HPDE6-E6E7 (cell line): ENCODE results near the gene JAG2.
"Not testable (repeated sequence)": the region's sequence is repeated elsewhere in the genome, so short reads cannot be mapped to it uniquely, and the experiment has no call there.

Experiments used
- DNase-seq: peaks from one replicate; pipeline ENCODE4 v3.0.0; 2011; ENCODE audit warnings: missing footprints; ENCODE audit errors: extremely low spot score

JAG2 gene

DNA sequence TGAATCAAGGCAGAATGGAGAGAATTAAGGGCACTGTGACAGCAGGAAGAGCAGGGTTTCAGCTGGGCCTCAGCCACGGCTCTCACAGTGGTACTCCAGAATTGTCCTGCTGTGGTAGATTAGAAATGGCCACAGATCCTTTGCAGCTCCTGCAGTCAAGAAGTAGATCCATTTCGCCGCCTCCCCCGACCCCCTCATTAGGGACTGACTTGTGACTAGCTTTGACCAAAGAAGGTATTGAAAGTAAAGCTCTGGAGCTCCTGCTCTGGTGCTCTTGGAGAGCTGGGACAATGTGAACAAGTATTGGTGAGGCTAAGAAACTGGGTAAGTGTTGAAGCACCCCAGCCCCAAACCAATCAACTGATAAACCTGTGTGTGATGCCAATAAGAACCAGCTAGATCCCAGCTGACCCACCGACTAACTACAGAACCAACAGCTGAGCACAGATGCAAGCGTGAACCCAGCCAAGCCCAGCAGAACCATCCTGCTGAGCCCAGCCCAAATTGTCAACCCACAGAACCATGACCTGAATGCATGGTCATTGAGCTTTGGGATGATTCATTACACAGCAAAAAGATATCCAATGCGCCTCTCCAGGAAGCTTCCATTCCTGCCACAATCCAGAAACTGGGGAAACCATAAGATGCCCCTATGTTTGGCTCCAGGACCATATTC, 50.7 kb downstream of the JAG2 start:
- no peak for DNase-seq

DNA sequence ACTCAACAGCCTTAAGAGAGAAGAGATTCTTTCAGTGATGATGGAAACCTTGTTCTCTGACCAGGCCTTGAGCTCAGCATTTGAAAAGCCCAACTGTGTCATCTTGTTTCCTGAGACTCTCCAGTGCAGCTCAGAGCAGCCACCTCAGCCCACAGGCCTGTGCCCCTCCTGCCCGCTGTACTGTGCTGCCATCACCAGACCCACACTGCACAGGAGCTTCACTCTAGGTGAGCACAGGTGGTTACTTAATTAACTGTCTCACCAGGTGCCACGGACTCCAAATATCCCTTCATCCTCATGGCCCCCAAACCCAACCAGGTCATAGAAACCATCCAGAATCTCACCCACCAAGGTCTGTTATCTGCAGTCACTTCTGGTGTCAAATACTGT, 51.3 kb downstream of the JAG2 start:
- DNase-seq, result no peak

- DNase-seq, result no peak
Measured at GRCh38 chr14:105116451-105117256, 51.9 kb downstream of the JAG2 start.

GRCh38 chr14:105109243-105109642, 59.3 kb downstream of the JAG2 start:
- DNase-seq, result not testable (repeated sequence)

GRCh38 chr14:105108516-105108864, 60.1 kb downstream of the JAG2 start:
- no peak for DNase-seq

DNA sequence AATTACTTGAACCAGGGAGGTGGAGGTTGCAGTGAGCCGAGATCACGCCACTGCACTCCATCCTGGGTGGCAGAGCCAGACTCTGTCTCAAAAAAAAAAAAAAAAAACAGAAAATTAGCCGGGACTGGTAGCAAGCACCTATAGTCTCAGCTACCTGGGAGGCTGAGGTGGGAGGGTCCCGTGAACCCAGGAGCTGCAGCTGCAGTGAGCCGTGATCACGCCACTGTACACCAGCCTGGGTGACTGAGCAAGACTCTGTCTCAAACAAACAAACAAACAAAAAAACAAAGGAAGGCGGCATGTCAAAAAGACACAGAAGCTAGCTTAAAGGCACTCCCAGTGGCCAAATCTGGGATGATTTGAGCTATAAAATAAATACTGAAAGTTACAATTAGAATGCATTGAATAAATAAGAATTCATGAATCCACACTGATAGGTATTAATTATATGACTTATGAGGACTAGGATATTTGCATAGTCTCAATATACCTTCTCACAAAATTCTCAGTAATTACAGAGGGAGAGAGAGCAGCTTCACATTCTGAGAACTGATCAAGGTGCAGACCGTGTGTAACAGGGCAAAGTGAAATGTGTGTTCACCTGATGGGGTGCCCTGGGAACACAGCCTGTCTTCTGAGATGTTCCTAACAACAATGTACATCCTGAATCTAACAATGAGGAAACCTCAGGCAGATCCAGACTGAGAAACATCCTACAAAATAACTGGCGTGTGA, 60.6 kb downstream of the JAG2 start:
- no peak for DNase-seq

DNA sequence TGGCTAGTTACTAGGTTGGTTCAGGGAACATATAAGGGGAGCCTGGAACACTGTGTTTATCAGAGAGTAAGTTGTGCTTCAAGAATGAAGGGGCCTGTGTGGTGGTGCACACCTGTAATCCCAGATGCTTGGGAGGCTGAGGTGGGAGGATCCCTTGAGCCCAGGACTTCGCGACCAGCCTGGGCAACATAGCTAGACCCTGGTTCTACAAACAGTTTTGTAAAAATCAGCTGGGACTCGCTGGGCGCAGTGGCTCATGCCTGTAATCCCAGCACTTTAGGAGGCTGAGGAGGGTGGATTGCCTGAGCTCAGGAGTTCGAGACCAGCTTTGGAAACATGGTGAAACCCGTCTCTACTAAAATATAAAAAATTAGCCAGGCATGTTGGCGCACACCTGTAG, 61.2 kb downstream of the JAG2 start:
- no peak for DNase-seq

DNA sequence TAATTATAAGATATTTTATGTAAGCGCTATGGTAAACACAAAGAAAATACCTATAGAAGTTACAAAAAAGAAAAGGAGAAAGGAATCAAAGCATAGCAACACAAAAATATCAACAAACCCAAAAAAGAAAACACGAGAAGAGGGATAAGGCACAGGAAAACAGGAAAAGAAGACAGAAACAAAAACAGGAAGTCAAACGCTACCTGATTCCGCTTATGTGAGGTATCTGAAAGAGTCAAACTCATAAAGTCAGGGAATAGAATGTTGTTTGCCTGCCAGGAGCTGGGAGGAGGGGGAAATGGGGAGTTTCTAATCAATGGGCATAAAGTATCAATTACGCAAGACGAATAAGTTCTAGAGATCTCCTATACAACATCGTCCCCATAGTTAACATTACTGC, 63.4 kb downstream of the JAG2 start:
- no peak for DNase-seq

DNA sequence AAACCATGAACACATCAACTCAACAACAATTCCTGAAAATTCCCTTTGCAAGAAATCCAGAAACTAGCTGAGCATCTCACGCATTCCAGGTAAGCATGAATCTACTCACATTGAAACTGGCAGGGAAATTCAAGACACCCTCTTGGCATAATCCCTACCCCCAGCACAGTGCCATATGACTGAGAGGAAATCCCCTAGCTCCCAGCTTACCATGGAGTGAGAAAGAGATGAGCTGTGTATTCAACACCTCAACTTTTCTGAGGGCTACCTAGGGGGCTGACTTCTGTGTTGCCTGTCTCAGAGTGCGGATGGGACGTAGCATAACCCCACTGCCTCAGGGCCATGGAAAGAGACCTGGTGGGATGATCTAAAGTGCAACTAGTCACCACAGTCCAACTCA, 65.7 kb downstream of the JAG2 start:
- DNase-seq, result no peak

GRCh38 chr14:105102361-105102870, 66.2 kb downstream of the JAG2 start:
- DNase-seq, result no peak

DNA sequence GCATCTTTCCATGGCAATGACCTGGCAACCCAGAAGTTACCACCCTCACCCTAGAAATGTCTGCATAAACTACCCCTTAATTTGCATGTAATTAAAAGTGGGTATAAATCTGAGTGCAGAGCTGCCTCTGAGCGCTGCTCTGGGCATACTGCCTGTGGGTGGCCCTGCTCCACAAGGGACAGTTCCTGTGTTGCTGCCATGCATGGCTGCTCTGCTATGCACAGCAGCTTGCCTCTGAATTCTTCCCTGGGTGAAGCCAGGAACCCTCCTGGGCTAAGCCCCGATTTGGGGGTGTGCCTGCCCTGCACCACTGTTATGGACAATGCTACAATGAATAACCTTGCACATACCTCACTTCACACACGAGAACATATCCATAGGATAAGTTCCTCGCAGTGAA, 67.7 kb downstream of the JAG2 start:
- no peak for DNase-seq

GRCh38 chr14:105099778-105100177, 68.8 kb downstream of the JAG2 start:
- DNase-seq, result no peak

GRCh38 chr14:105098316-105098715, 70.3 kb downstream of the JAG2 start:
- no peak for DNase-seq

DNA sequence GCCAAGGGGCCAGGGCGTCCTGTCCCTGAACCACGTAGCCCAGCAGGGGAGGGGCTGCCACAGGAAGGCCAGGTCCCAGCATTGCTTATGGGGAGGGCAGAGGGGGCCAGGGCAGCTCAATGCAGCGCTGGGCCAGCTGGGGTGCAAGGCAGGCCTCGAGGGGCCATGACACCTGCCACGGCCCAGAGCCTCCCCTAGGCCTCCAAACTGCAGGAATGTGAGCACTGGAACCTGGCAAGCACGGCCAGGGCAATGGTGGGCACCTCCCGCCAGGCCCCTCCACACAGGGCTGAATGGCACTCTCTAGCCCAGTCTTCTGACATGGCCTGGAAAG, 70.8 kb downstream of the JAG2 start:
- no peak for DNase-seq

GRCh38 chr14:105096206-105096875, 72.2 kb downstream of the JAG2 start:
- no peak for DNase-seq

- DNase-seq, result no peak
Measured at GRCh38 chr14:105095236-105095805, 73.3 kb downstream of the JAG2 start.

- no peak for DNase-seq
Measured at GRCh38 chr14:105094193-105094907, 74.2 kb downstream of the JAG2 start.

DNA sequence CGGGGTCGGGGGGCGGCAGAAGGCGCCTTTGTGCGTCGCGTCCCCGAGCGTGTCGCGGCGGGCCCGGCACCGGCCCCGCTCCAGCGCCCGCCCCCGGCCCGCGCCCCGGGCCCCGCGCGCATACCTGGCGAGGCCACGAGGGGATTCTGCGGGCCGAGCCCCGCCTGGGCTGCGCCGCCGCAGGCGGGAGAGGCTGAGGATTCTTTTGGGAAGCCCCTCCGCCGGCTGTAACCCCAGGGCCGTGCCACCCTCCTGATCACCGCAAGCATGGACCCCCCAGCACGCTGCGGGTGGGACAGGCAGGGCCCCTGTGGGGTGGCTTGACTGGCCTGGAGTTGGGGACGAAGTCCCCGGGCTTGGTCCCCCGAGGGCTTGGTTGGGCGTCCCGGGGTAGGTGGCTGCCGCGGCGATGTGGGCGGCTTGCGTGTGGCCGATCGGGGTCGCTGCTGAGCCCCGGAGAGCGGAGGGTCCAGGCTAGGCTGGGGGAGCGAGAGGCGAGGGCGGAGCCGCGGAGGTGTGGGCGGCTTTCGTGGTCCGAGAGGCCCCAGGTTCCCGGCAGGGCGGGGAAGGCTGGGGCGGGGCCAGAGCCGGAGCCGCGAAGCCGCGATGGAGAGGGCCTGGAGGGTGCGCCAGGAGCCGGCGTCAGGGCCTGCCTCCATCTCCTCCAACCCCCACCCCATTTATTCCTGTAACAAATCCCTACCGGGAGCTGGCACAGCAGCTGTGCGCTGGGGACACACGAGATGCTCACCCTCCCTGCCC, 75.0 kb downstream of the JAG2 start:
- peak; percentile 87 for DNase-seq

- DNase-seq, result no peak
Measured at GRCh38 chr14:105093038-105093430, 75.5 kb downstream of the JAG2 start.
